Mesodermal cell (in vitro differentiated cells): Measurements from ENCODE around the gene ECM1.

Experiments used
- H3K27ac ChIP-seq: 2 replicates; pipeline ENCODE4 v1.7.0; 2013; ENCODE audit warnings: mild to moderate bottlenecking, low read depth, low read length, moderate library complexity; ENCODE audit not compliant: severe bottlenecking
- H3K36me3 ChIP-seq: 2 replicates; pipeline ENCODE4 v1.7.1; 2013; ENCODE audit warnings: mild to moderate bottlenecking, low read length, moderate library complexity; ENCODE audit not compliant: control insufficient read depth, insufficient read depth
- H3K4me1 ChIP-seq: one replicate; pipeline ENCODE4 v1.7.1; 2013; ENCODE audit warnings: mild to moderate bottlenecking, low read length; ENCODE audit not compliant: insufficient read depth, control insufficient read depth, poor library complexity, severe bottlenecking
- H3K4me3 ChIP-seq: 2 replicates; pipeline ENCODE4 v1.7.0; 2013; ENCODE audit warnings: low read length, control low read depth, mild to moderate bottlenecking; ENCODE audit not compliant: insufficient read depth, poor library complexity, severe bottlenecking; ENCODE audit errors: extremely low read depth
- H3K9me3 ChIP-seq: 2 replicates; pipeline ENCODE4 v1.7.1; 2013; ENCODE audit warnings: mild to moderate bottlenecking, low read length, moderate library complexity; ENCODE audit not compliant: control insufficient read depth
- WGBS, 2 experiments: methylation state at CpG; one replicate each; pipeline ENCODE4 v1.1.5; 2013; ENCODE audit warnings: missing lambda C conversion rate in 2 of 2; ENCODE audit not compliant: insufficient coverage in 2 of 2; 5-methylcytosine and 5-hydroxymethylcytosine counted together

The ECM1 gene

GRCh38 chr1:150560011-150560438, 52.1 kb downstream of the ECM1 start:
- H3K4me3 ChIP-seq, result no peak overlapping the region

GRCh38 chr1:150560576-150561253, 52.8 kb downstream of the ECM1 start:
- peak overlapping the region; percentile 39 for H3K4me3 ChIP-seq
- peaks cover 44% of the 10 kb centered on the region for H3K4me1 ChIP-seq
- H3K36me3 ChIP-seq, result peaks cover 8% of the 10 kb centered on the region
- 2 to 7% methylated on average over 10 to 15 of the region's 17 CpGs for whole genome bisulfite sequencing, 2 experiments
- peak overlapping the region; percentile 100 for H3K27ac ChIP-seq
- H3K9me3 ChIP-seq, result no peaks in the 10 kb centered on the region

More at GRCh38 chr1:150560011-150560438, 52.1 kb downstream of the ECM1 start:
- WGBS, 2 experiments, result 37 to 48% methylated on average over 9 of the region's 9 CpGs
- Histone ChIP-seq H3K4me1 (peaks cover 43% of the 10 kb centered on the region), H3K27ac (no peak overlapping the region), H3K36me3 (peaks cover 15% of the 10 kb centered on the region), H3K9me3 (no peaks in the 10 kb centered on the region)

DNA sequence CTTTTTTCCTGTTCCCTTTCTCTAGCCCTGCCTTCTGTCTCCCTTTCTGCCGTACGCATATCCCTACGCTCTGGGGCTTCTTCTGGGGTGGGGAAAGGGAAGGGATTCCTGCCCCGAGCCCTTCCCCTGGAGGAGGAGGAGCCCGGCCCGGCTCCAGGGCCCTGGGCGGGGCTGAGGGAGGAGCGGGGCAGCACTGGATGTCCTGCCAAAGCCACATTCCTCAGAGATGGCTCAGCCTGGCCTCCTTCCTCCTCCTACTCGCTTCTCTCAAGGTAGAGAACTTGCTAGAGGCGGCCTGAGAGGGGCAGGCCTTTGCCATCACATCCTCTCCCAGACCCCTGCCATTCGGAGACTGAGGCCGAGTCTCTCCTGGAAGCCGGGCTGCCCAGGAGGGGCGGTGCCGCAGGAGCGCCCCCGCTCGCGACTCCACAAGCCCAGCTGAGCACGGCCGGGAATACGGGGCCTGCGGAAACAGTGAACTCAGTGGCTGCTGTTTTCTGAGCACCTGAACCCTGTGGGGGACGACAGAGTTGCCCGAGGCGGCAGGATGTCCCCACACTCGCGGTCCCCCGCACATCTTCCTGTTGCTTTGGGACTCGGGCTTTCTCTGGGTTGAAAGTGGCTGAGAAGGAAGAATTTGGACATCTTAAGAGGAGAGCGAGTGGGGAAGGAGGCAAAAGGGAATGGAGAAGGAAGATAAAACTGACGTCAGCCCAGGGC, 53.5 kb downstream of the ECM1 start:
- peaks cover 9% of the 10 kb centered on the region for H3K36me3 ChIP-seq
- H3K9me3 ChIP-seq, result no peaks in the 10 kb centered on the region
- H3K4me1 ChIP-seq, result peaks cover 49% of the 10 kb centered on the region
- H3K27ac ChIP-seq, result peak overlapping the region; percentile 100
- H3K4me3 ChIP-seq, result peak overlapping the region; percentile 39
- WGBS, 2 experiments, result 0 to 2% methylated on average over 25 to 27 of the region's 32 CpGs

GRCh38 chr1:150561974-150562445, 54.1 kb downstream of the ECM1 start:
- Histone ChIP-seq H3K36me3 (peaks cover 11% of the 10 kb centered on the region), H3K9me3 (no peaks in the 10 kb centered on the region), H3K4me3 (peak overlapping the region; percentile 39), H3K4me1 (peaks cover 51% of the 10 kb centered on the region), H3K27ac (peak overlapping the region; percentile 100)
- WGBS, 2 experiments, result 1 to 2% methylated on average over 15 to 17 of the region's 18 CpGs

DNA sequence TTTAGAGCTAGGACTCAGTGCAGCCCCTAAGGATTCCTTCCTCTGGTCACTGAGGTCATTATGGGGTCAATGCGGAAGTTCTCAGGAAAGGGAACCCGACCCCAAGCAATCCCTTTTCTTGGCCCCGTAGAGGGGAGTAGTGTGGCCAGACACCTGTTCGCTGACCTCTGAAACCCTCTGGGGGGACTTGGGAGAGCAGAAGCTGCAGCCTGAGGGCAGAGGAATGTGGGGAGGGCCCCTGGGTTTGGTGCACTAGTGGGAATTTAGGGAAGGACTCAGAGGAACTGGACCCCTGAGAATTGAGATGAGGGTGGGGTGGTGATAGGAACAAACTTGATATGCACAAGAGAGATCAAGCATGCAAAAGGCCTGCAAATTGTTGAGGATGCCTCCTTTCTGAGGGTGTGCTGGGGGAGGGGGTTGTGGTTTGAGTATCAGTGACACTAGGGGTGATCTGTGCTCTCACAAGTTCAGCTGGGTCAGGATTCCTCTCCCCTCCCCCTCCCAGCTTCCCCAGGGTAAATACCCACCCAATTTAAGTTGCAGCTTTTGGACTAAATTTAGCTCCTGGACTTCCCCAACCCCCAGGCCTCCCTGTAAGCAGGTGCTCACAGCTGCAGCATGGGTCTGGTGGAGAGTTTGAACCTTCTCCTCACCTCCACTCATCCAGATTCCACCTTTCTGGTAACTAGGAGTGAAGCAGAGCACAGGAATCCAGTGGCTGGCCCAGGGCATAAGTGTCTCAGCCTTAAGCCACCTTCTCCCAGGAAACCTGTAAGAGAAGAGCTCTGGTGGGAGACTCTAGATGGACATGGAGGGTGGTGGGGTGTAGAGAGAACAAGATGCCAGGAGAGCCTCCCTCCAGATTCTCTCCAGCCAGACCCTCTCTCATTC, 54.8 kb downstream of the ECM1 start:
- Histone ChIP-seq H3K27ac (peak overlapping the region; percentile 100), H3K9me3 (no peaks in the 10 kb centered on the region), H3K4me1 (peaks cover 53% of the 10 kb centered on the region), H3K36me3 (peaks cover 8% of the 10 kb centered on the region), H3K4me3 (peak overlapping the region; percentile 39)
- WGBS, 2 experiments, result 13 to 23% methylated on average over 3 of the region's 4 CpGs
